NB4 (cell line): ENCODE measurements around the gene ZNF443.

ENCODE experiments used
- MAX ChIP-seq: IDR thresholded peaks from 2 replicates; pipeline ENCODE4 v1.6.1; 2011; ENCODE audit warnings: low read depth, low read length
- POLR2A ChIP-seq: IDR thresholded peaks from 2 replicates; pipeline ENCODE4 v1.6.1; 2011; ENCODE audit warnings: mild to moderate bottlenecking; ENCODE audit not compliant: insufficient read length; ENCODE audit errors: extremely low read depth
- TF ChIP-seq, protein P1 (sequence below): IDR thresholded peaks from one replicate; pipeline ENCODE4 v1.5.1; 2012; ENCODE audit warnings: low read depth, low read length

DNA sequence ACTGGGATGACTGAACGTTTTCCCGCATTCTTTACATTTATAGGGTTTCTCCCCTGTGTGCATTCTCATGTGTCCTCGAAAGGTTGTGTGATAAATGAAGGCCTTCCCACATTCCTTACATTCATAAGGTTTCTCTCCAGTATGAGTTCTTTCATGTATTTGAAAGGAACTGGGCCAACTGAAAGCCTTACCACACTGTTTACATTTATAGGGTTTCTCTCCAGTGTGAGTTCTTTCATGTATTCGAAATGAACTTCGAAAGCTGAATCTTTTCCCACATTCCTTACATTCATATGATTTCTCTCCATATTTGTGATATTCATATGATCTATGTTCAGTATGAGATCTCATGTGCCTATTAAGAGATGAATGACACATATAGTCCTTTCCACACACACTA, 24.4 kb upstream of the ZNF443 start:
- TF ChIP-seq, protein P1, sequence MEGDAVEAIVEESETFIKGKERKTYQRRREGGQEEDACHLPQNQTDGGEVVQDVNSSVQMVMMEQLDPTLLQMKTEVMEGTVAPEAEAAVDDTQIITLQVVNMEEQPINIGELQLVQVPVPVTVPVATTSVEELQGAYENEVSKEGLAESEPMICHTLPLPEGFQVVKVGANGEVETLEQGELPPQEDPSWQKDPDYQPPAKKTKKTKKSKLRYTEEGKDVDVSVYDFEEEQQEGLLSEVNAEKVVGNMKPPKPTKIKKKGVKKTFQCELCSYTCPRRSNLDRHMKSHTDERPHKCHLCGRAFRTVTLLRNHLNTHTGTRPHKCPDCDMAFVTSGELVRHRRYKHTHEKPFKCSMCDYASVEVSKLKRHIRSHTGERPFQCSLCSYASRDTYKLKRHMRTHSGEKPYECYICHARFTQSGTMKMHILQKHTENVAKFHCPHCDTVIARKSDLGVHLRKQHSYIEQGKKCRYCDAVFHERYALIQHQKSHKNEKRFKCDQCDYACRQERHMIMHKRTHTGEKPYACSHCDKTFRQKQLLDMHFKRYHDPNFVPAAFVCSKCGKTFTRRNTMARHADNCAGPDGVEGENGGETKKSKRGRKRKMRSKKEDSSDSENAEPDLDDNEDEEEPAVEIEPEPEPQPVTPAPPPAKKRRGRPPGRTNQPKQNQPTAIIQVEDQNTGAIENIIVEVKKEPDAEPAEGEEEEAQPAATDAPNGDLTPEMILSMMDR, result no peak
- TF ChIP-seq POLR2A, result no peak
- TF ChIP-seq MAX, result no peak
